Measurements from ENCODE around the gene GUCA2A.

GRCh38 chr1:42128964-42129363 is 35.6 kb downstream of the GUCA2A start:
- TF ChIP-seq POLR2AphosphoS5 (IDR thresholded peaks at IDR 0.05; ENCODE audit: low read depth, low read length) (no peak), SPI1 (IDR thresholded peaks at IDR 0.05; ENCODE audit: low read depth, low read length) (no peak), POLR2A (IDR thresholded peaks at IDR 0.05; ENCODE audit: low read depth, low read length) (no peak)

Data from GM12891 (cell line).